Right hindlimb (tissue), 1 donor: ENCODE measurements around the gene IFNK.
"Not testable (repeated sequence)": the region's sequence is repeated elsewhere in the genome, so short reads cannot be mapped to it uniquely, and the experiment has no call there.

Experiments
- DNase-seq: peaks from one replicate; pipeline ENCODE4 v3.0.0-alpha.2; 2018

Gene IFNK, protein sequence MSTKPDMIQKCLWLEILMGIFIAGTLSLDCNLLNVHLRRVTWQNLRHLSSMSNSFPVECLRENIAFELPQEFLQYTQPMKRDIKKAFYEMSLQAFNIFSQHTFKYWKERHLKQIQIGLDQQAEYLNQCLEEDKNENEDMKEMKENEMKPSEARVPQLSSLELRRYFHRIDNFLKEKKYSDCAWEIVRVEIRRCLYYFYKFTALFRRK

DNA sequence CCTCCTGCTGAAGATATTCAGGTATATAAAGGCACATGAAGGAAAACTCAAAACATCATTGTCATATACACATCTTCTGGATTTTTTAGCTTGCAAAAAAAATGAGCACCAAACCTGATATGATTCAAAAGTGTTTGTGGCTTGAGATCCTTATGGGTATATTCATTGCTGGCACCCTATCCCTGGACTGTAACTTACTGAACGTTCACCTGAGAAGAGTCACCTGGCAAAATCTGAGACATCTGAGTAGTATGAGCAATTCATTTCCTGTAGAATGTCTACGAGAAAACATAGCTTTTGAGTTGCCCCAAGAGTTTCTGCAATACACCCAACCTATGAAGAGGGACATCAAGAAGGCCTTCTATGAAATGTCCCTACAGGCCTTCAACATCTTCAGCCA lies at the start of gene IFNK:
Gene IFNK (plus strand): TSS at position 55 of the 400 bp plus-strand sequence. CDS start 47 bp downstream, at position 102.
- DNase-seq, result no peak

GRCh38 chr9:27474305-27474704 lies 49.8 kb upstream of the IFNK start:
- no peak for DNase-seq

- no peak for DNase-seq
Measured at GRCh38 chr9:27475057-27475595, 49.0 kb upstream of the IFNK start.

DNA sequence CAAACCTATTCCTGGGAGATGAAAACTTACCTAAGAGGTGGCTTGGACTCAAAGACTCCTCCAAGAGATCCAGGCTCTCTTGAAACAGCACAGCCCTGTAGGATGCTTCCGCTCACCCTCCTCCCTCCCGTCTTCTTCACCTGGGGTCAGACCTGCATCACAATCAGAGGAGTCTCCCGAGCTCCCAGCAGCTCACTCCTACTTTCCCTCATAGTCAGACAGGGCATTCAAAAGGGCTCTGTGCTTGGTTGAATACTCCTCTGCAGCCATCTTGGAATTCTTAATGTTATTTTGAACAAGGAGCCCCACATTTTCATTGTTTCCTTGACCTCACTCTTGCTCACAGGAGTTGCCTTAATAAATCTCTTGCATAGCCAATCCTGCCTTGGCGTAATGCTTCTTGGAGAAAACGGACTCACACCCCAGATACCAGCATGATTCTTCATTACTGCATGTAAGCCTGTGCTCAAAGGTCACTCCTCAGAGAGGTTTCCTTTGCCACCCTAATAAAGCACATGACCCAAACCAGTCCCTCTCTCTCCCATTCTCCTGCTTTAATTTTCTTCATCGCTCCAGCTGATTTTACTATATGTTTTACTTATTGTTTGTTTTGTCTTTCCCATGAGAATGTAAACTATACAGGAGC lies 47.1 kb upstream of the IFNK start:
- no peak for DNase-seq

DNA sequence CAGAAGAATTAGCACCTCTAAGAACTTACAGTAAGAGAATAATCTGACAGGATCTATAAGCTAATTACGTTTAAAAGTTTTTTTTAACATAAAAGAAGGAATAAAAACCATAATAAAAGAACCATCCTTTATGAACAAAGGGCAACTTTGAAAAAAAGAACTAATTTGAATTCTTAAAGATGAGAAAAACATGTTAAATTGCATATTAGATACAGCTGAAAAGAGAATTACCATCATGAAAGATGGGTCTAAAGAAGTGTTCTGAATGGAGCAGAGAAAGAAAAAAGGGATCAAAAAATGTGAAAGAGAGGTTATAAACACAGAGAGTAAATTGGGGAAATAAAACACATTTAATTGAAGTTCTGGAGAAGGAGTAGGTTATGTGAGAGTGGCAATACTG lies 45.8 kb upstream of the IFNK start:
- DNase-seq, result no peak

DNA sequence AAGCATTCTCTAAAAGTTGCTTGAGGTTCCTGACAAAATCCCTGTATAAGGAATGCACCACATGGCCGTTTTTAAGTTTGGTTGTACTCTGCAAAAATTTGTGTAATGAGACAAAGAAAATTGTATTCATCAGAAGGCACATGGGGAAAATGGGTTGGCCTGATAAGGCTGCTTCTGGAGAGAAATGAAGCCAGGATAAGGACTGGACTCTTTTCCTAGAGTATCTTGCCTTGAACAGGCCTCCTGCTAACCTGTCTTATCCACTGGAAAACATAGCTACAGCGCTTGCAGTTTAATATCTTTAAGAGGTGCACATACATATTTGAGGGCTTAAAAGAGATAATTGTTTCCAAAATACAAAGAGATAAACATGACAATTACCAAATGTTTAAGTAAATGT lies 41.4 kb upstream of the IFNK start:
- no peak for DNase-seq

- DNase-seq, result no peak
Measured at GRCh38 chr9:27483576-27483975, 40.5 kb upstream of the IFNK start.

DNA sequence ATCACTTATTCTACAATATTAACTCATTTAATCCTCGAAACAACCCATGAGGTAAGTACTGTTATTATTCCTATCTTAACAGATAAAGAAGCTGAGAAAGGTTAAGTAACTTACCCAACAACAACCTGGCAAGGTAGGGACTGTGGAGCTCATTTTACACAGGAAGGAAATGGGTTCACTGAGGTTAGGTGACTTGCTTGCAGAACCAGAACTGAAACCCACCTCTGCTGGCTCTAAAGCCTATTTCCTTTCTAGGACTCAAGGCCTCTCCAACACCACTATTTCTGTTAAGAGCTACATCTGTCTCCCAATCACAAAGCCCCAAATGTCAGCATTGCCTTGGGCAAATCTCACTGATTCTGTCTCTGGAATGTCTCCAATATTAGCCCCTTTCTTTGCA lies 38.9 kb upstream of the IFNK start:
- no peak for DNase-seq

DNA sequence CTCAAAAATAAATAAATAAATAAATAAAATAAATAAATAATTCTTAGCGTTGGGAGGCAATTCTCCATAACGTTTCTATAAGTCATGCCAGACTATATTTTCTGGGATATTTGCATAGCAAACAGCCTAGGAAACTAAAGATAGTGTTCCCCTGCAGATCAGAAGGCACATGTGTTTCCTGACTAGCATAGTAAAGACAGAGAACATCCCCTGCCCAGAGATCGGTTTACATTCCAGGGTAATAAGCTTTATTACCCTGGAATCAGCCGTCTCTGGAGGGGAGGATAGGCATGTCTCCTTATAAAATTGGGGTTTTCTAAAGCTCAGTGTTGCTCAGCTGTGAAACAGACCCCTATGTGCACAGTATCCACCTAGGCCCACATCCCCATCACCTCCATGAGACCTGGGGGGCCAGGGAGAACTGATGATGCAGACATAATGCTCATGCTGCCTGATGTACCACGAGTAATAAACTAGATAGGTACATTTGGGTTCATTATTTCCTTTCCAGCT lies 36.9 kb upstream of the IFNK start:
- no peak for DNase-seq

DNA sequence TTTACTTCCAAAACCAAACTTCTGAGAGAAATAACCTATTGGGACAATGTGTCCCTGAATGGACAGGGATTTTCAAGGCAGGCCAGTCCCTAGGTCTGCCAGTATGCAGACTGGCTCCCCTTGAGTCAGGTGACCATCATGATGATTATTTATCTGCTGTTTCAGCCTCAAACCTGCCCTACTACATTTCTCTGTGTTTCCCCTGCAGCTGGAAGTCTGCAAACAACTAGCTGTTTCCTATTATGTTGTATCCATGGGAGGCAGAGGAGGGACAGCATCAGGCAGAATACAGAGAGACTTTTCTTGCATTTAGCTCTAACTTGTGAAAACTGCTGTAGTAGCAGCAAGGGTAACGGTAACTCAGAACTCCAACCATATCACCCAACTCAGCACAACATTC lies 36.2 kb upstream of the IFNK start:
- DNase-seq, result no peak

- no peak for DNase-seq
Measured at GRCh38 chr9:27489087-27489876, 34.8 kb upstream of the IFNK start.

- no peak for DNase-seq
Measured at GRCh38 chr9:27491154-27491553, 32.9 kb upstream of the IFNK start.

DNA sequence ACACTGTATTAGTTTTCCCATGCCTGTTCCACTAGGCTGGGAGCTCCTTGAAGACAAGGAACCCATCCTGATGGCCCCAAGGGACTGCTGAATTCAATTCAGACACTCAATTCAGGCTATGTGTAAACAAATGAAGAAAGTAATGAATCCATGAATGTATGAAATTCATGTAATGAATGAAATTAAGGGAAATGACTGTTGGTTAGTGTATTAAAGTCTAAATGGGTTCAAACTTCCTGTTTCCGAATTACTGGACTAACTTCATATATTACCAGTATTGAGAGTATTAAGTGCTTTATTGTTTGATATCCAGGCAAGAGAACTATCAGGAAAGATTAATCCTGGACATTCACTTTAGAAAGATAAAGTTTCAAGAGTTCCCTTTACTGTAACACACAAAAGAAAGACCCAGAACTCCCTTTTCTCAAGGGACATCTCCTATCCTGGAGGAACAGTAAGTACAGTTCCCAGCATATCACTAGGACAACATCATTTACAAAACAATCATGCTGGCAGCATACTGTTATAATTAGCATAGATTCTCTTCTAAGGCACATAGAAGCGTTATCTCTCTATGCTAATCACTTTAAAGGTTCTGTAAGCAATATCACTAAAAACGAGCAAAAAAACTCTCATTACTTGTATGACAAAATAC lies 28.5 kb upstream of the IFNK start:
- no peak for DNase-seq

GRCh38 chr9:27496135-27496504 lies 28.0 kb upstream of the IFNK start:
- no peak for DNase-seq

- DNase-seq, result no peak
Measured at GRCh38 chr9:27497883-27498417, 26.1 kb upstream of the IFNK start.

- DNase-seq, result no peak
Measured at GRCh38 chr9:27499451-27499850, 24.6 kb upstream of the IFNK start.

- not testable (repeated sequence) for DNase-seq
Measured at GRCh38 chr9:27500902-27501301, 23.2 kb upstream of the IFNK start.

DNA sequence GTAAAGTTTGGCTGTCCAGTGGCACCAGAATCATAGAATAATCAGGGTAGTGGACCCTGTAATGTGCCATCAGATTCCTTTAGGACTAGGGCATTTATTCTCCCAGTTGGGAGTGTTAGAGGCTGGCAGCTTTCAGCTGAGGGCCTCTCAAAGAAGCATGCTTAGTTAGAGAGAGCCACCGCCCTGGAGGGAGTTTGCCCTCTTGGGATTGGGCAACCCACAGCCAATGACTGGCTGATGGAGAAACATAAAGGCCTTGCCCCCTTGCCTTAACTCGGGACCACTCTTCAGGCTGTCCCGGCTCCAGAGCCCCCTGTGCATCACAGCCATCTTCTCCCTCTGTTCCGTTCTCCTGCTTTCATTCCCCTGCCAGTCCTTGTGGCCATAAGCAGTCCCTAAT lies 20.5 kb upstream of the IFNK start:
- no peak for DNase-seq

- no peak for DNase-seq
Measured at GRCh38 chr9:27504259-27504658, 19.8 kb upstream of the IFNK start.

- no peak for DNase-seq
Measured at GRCh38 chr9:27505744-27506161, 18.3 kb upstream of the IFNK start.

- no peak for DNase-seq
Measured at GRCh38 chr9:27506981-27507380, 17.1 kb upstream of the IFNK start.

- no peak for DNase-seq
Measured at GRCh38 chr9:27510780-27511179, 13.3 kb upstream of the IFNK start.

- DNase-seq, result no peak
Measured at GRCh38 chr9:27511771-27512170, 12.3 kb upstream of the IFNK start.
